GM10847 (cell line): ENCODE results near the gene WAC.

ENCODE experiments used
- POLR2A ChIP-seq: IDR thresholded peaks from 2 replicates; pipeline ENCODE4 v1.6.1; 2011; ENCODE audit not compliant: insufficient read length; ENCODE audit errors: extremely low read depth

The WAC gene

GRCh38 chr10:28554952-28555351 lies 22.0 kb downstream of the WAC start:
- TF ChIP-seq POLR2A, result no peak

GRCh38 chr10:28555358-28555757 lies 22.4 kb downstream of the WAC start:
- no peak for TF ChIP-seq POLR2A

DNA sequence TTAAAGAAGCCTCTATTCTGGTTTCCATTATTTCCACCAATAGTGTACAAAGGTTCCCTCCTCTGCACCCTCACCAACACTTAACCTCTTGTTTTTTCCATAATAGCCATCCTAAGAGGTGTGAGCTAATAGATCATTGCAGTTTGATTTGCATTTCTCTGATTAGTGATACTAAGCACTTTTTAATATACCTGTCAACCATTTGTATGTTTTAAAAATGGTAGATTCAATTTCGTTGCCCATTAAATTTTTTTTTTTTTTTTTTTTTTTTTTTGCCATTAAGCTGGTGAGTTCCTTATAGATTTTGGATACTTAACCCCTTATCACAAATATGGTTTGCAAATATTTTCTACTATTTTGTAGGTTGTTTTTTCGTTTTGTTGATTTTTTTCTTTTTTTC lies 23.2 kb downstream of the WAC start:
- no peak for TF ChIP-seq POLR2A

GRCh38 chr10:28558186-28558585 lies 25.3 kb downstream of the WAC start:
- TF ChIP-seq POLR2A, result no peak

GRCh38 chr10:28558923-28559508 lies 26.1 kb downstream of the WAC start:
- no peak for TF ChIP-seq POLR2A

DNA sequence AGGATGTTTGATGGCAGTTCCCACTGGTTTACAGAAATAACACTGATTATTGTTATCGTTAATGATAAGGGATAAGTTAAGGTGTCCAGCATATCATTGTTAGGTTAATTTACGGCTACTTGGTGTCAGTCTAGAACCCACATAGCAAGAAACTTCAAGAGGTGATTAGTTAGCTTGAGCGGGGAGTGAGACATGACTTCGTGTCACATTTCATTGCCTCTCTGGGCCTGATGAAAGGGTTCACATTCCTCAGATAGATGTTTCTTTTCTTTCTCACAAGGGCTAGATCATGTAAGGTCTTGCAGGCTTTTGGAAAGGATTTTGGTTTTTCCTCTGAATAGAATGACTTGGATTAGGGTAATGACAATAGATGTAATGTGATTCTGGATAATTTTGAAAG lies 26.7 kb downstream of the WAC start:
- TF ChIP-seq POLR2A, result no peak

GRCh38 chr10:28560617-28561016 lies 27.7 kb downstream of the WAC start:
- no peak for TF ChIP-seq POLR2A

DNA sequence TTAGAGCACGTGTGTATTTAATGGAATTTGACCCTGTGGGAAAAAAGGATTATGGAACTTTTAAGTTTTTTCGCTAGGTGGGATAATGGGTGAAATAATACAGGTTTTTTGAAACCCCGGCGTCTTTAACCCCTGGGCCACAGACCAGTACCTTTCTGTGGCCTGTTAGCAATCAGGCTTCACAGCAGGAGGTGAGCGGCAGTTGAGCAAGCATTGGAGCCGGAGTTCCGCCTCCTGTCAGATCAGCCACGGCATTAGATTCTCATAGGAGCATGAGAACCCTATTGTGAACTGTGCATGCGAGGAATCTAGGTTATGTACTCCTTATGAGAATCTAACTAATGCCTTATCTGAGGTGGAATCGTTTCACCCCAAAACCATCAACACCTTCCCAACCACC lies 28.6 kb downstream of the WAC start:
- no peak for TF ChIP-seq POLR2A

DNA sequence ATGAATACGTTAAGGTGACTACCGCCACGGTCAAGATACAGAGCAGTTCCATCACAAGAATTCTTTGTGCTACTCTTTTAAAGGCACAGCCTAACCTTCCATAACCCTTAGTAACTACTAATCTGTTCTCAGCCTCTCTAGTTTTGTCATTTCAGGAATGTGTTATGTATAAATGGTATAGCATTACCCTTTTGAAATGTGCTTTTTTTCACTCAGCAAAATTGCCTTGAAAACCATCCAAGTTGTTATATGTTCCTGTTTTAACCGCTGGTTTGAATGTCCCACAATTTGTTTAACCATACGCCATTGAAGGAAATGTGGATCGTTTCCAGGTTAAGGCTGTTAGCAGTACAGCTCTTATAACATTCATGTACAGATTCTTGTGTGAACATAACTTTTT lies 32.0 kb downstream of the WAC start:
- no peak for TF ChIP-seq POLR2A

GRCh38 chr10:28566458-28567015 lies 33.6 kb downstream of the WAC start:
- no peak for TF ChIP-seq POLR2A

GRCh38 chr10:28569506-28570159 lies 36.7 kb downstream of the WAC start:
- no peak for TF ChIP-seq POLR2A

- no peak for TF ChIP-seq POLR2A
Measured at GRCh38 chr10:28570598-28570997, 37.7 kb downstream of the WAC start.

DNA sequence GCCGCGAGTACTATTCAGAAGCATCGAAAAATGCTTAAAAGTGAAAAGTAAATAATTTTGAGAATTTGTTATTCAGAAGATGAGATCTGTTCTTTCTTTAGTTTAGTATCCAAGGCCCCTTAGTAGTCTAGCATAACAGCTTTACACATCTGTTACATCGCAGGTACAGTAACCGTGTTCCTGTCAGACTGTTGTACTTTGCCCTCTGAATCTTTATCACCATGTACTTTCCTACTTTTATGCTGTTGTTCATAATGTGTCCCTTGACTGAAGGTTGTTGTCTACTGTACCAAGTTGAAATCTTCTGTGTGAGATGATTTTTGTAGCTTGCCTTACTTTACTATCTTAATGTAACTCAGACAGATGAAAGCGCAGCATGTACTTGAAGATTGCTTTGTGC lies 38.3 kb downstream of the WAC start:
- TF ChIP-seq POLR2A, result no peak

DNA sequence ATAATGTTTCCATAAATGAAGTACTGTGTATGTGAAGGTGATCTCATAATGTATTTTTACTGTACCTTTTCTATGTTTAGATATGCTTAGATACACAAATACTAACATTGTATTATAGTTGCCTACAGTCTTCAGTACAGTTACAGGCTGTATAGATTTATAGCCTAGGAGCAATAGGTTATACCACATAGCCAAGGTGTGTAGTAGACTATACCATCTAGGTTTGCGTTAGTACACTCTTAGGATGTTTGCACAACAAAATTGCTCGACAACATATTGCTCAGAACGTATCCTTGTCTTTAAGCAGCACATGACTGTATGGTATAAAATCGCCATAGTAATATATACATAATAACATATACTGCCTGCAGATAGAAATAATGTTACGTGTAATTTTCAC lies 42.9 kb downstream of the WAC start:
- TF ChIP-seq POLR2A, result no peak

DNA sequence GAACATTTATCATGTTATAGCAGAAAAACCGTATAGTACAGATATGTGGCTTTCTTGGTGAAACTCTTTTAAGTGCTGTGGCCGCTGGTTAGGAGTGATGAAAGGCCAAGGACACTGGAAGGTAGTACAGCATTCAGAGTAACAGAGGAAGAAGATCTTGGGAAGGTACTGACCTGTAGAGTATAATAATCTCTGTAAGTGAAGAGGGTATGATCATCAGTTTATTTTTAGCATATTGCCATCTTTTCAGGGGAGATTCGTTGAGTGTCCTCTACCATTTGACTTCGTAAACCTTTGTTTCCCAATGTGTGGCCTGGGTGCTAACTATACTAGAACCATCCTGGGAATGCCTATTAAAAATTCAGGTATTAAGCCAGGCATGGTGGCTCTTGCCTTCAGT lies 44.6 kb downstream of the WAC start:
- TF ChIP-seq POLR2A, result no peak

DNA sequence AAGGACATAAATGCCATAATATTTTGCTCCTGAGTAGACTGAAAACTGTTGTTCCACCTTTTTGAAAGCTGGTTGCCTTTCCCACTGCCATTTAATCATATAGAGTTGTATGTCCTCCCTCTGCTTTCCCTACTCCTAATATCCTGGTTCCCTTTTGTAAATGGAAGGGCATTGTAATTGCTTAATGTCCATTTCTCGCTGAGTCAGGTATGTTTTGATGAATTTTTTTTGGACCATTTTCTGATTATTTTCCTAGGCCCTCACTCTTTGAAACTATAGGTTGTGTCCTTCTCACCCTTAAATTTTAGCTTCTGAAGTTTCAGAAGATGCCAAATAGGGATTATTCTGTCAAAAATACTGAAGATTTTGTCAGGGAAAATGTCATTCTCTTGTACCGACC lies 45.5 kb downstream of the WAC start:
- no peak for TF ChIP-seq POLR2A

GRCh38 chr10:28580825-28581224 lies 47.9 kb downstream of the WAC start:
- no peak for TF ChIP-seq POLR2A

GRCh38 chr10:28581916-28582315 lies 49.0 kb downstream of the WAC start:
- TF ChIP-seq POLR2A, result no peak

DNA sequence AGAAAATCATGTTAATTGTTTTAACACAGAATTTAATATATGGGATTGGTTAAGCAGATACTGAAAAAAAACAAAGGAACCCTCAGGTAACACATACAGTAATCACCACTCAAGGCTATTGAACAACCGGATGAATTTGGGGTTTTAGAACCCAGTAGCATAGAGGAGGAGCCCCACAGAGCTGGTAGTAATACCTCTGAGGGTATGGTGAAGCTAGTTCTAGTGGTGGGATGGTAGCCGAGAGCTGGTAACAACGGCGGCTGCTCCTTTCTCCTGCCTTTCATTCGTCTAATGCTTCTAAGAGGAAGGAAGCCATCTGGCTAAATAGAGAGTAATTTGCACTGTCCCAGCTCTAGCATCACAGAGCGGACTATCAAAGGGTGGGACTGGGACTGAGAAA lies 52.2 kb downstream of the WAC start:
- TF ChIP-seq POLR2A, result no peak
